Measurements from ENCODE around the gene GSDME.

DNA sequence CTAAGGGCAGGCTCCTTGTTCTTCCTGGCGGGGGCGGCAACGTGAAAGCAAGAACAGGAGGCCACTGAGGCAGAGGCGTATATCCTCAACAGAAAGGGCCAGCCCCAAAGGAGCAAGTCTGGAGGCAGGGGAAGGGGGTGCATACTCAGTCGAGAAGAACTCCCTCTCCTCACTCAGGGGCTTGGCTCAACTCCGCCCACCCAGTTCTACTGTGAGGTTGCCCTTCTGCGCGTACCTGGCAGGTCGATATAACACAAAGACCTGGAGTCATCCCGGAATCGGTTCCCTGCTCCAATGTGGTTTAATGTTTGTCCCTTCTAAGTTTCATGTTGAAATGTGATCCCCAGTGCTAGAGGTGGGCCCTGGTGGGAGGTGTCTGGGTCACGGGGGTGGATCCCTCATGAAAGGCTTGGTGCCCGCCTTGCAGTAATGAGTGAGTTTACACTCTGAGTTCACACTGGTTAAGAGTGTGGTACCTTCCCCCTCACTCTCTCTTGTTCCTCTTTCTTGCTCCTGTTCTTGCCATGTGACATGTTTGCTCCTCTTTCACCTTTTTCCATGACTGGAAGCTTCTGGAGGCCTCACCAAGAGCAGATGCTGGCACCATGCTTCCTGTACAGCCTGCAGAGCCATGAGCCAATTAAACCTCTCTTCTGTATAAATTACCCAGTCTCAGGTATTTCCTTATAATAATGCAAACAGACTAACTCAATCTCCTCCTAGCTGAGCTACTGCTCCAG is 32.6 kb downstream of the GSDME start:
- TF ChIP-seq, protein P1, sequence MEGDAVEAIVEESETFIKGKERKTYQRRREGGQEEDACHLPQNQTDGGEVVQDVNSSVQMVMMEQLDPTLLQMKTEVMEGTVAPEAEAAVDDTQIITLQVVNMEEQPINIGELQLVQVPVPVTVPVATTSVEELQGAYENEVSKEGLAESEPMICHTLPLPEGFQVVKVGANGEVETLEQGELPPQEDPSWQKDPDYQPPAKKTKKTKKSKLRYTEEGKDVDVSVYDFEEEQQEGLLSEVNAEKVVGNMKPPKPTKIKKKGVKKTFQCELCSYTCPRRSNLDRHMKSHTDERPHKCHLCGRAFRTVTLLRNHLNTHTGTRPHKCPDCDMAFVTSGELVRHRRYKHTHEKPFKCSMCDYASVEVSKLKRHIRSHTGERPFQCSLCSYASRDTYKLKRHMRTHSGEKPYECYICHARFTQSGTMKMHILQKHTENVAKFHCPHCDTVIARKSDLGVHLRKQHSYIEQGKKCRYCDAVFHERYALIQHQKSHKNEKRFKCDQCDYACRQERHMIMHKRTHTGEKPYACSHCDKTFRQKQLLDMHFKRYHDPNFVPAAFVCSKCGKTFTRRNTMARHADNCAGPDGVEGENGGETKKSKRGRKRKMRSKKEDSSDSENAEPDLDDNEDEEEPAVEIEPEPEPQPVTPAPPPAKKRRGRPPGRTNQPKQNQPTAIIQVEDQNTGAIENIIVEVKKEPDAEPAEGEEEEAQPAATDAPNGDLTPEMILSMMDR (IDR thresholded peaks at IDR 0.05): no peak
- TF ChIP-seq TCF7L2 (IDR thresholded peaks at IDR 0.05; ENCODE audit: low read depth, low read length) (no peak), POLR2AphosphoS5 (IDR thresholded peaks at IDR 0.05; ENCODE audit: low read depth, low read length) (no peak), SIN3A (IDR thresholded peaks at IDR 0.05; ENCODE audit: borderline replicate concordance, insufficient read depth, low read depth, low read length) (no peak)
